HUES48 (cell line): ENCODE data around the gene SLC41A1.

ENCODE experiments used
- H3K27ac ChIP-seq: one replicate; pipeline ENCODE4 v1.7.0; 2013; ENCODE audit warnings: low read depth, low read length, inconsistent platforms
- H3K27me3 ChIP-seq: 2 replicates; pipeline ENCODE4 v1.6.1; 2013; ENCODE audit warnings: mild to moderate bottlenecking, low read length; ENCODE audit not compliant: control insufficient read depth, insufficient read depth
- H3K36me3 ChIP-seq: 2 replicates; pipeline ENCODE4 v1.6.1; 2013; ENCODE audit warnings: low read length; ENCODE audit not compliant: control insufficient read depth, insufficient read depth
- H3K4me1 ChIP-seq: 2 replicates; pipeline ENCODE4 v1.6.1; 2013; ENCODE audit warnings: mild to moderate bottlenecking, low read length; ENCODE audit not compliant: control insufficient read depth, insufficient read depth
- H3K4me3 ChIP-seq: 2 replicates; pipeline ENCODE4 v1.5.1; 2013; ENCODE audit warnings: mild to moderate bottlenecking, low read depth, low read length
- H3K9ac ChIP-seq: 2 replicates; pipeline ENCODE4 v1.6.1; 2013; ENCODE audit warnings: mild to moderate bottlenecking, low read depth, low read length, moderate library complexity
- H3K9me3 ChIP-seq: 2 replicates; pipeline ENCODE4 v1.6.1; 2013; ENCODE audit warnings: low read length; ENCODE audit not compliant: control insufficient read depth, insufficient read depth

SLC41A1 gene

GRCh38 chr1:205800981-205801703 lies 11.9 kb downstream of the SLC41A1 start:
- no peak overlapping the region for H3K4me3 ChIP-seq
- H3K9me3 ChIP-seq: no peaks in the 10 kb centered on the region
- H3K4me1 ChIP-seq: no peaks in the 10 kb centered on the region
- peaks cover 44% of the 10 kb centered on the region for H3K36me3 ChIP-seq
- H3K27me3 ChIP-seq: no peaks in the 10 kb centered on the region
- no peak overlapping the region for H3K9ac ChIP-seq
- no peak overlapping the region for H3K27ac ChIP-seq

GRCh38 chr1:205800427-205800826 lies 12.6 kb downstream of the SLC41A1 start:
- H3K27ac ChIP-seq: no peak overlapping the region
- H3K4me1 ChIP-seq: no peaks in the 10 kb centered on the region
- H3K36me3 ChIP-seq: peaks cover 49% of the 10 kb centered on the region
- no peaks in the 10 kb centered on the region for H3K27me3 ChIP-seq
- H3K9ac ChIP-seq: no peak overlapping the region
- no peaks in the 10 kb centered on the region for H3K9me3 ChIP-seq
- H3K4me3 ChIP-seq: no peak overlapping the region

- H3K36me3 ChIP-seq: peaks cover 67% of the 10 kb centered on the region
- H3K4me1 ChIP-seq: no peaks in the 10 kb centered on the region
- H3K27ac ChIP-seq: no peak overlapping the region
- no peaks in the 10 kb centered on the region for H3K27me3 ChIP-seq
- H3K9ac ChIP-seq: no peak overlapping the region
- H3K9me3 ChIP-seq: no peaks in the 10 kb centered on the region
- no peak overlapping the region for H3K4me3 ChIP-seq
Observed at GRCh38 chr1:205798577-205798976, 14.4 kb downstream of the SLC41A1 start.

GRCh38 chr1:205797168-205797567 lies 15.8 kb downstream of the SLC41A1 start:
- Histone ChIP-seq H3K36me3 (peaks cover 81% of the 10 kb centered on the region), H3K27ac (no peak overlapping the region), H3K4me3 (no peak overlapping the region), H3K27me3 (no peaks in the 10 kb centered on the region), H3K9ac (no peak overlapping the region), H3K4me1 (0 out of 2 replicates have a peak, but pooled peaks cover 5% of the 10 kb centered on the region), H3K9me3 (no peaks in the 10 kb centered on the region)

GRCh38 chr1:205794011-205794730 lies 18.8 kb downstream of the SLC41A1 start:
- peaks cover 90% of the 10 kb centered on the region for H3K36me3 ChIP-seq
- H3K4me1 ChIP-seq: peaks cover 10% of the 10 kb centered on the region; the same call in 1 of the 2 replicates
- no peaks in the 10 kb centered on the region for H3K9me3 ChIP-seq
- no peaks in the 10 kb centered on the region for H3K27me3 ChIP-seq
- H3K9ac ChIP-seq: no peak overlapping the region
- H3K27ac ChIP-seq: no peak overlapping the region
- no peak overlapping the region for H3K4me3 ChIP-seq

- no peaks in the 10 kb centered on the region for H3K27me3 ChIP-seq
- no peak overlapping the region for H3K4me3 ChIP-seq
- no peaks in the 10 kb centered on the region for H3K9me3 ChIP-seq
- H3K36me3 ChIP-seq: peaks cover 82% of the 10 kb centered on the region
- no peak overlapping the region for H3K9ac ChIP-seq
- peaks cover 10% of the 10 kb centered on the region; the same call in 1 of the 2 replicates for H3K4me1 ChIP-seq
- no peak overlapping the region for H3K27ac ChIP-seq
Observed at GRCh38 chr1:205792961-205793673, 19.9 kb downstream of the SLC41A1 start.

GRCh38 chr1:205792481-205792881 lies 20.5 kb downstream of the SLC41A1 start:
- peaks cover 10% of the 10 kb centered on the region; the same call in 1 of the 2 replicates for H3K4me1 ChIP-seq
- no peak overlapping the region for H3K27ac ChIP-seq
- peaks cover 76% of the 10 kb centered on the region for H3K36me3 ChIP-seq
- no peak overlapping the region for H3K4me3 ChIP-seq
- H3K9ac ChIP-seq: no peak overlapping the region
- H3K9me3 ChIP-seq: no peaks in the 10 kb centered on the region
- H3K27me3 ChIP-seq: no peaks in the 10 kb centered on the region

GRCh38 chr1:205791568-205792180 lies 21.3 kb downstream of the SLC41A1 start:
- Histone ChIP-seq H3K36me3 (peaks cover 68% of the 10 kb centered on the region), H3K27ac (peak overlapping the region; percentile 18), H3K9ac (no peak overlapping the region), H3K4me1 (peaks cover 10% of the 10 kb centered on the region; the same call in 1 of the 2 replicates), H3K27me3 (no peaks in the 10 kb centered on the region), H3K4me3 (no peak overlapping the region), H3K9me3 (no peaks in the 10 kb centered on the region)

- Histone ChIP-seq H3K4me3 (no peak overlapping the region), H3K27me3 (no peaks in the 10 kb centered on the region), H3K9me3 (no peaks in the 10 kb centered on the region), H3K27ac (no peak overlapping the region), H3K9ac (no peak overlapping the region), H3K36me3 (peaks cover 25% of the 10 kb centered on the region), H3K4me1 (peaks cover 6% of the 10 kb centered on the region; the same call in 1 of the 2 replicates)
Observed at GRCh38 chr1:205787287-205787916, 25.6 kb downstream of the SLC41A1 start.

- Histone ChIP-seq H3K9ac (no peak overlapping the region), H3K9me3 (no peaks in the 10 kb centered on the region), H3K36me3 (peaks cover 18% of the 10 kb centered on the region), H3K27ac (no peak overlapping the region), H3K4me3 (no peak overlapping the region), H3K27me3 (no peaks in the 10 kb centered on the region), H3K4me1 (no peaks in the 10 kb centered on the region)
Observed at GRCh38 chr1:205786601-205787000, 26.4 kb downstream of the SLC41A1 start.
